ENCODE measurements around the gene NUDT22. TPM values are rescaled to one million over a fixed set of nuclear protein-coding genes. Genes with fewer than 3 reads are reported as not detected.

Gene NUDT22
- total and polyA plus RNA-seq, 2 of the 8 experiments (the other 6 are each of a cell fraction or from before 2014, with no cell fraction given), result 43.4 to 69.0 TPM

GRCh38 chr11:64216879-64217278 is 9.2 kb upstream of the NUDT22 start:
- Histone ChIP-seq H3K79me2 (ENCODE audit: control insufficient read depth in 1 of 2, insufficient read depth in 2 of 2, low read length in 2 of 2) (no peaks in the 10 kb centered on the region), H2BK120ac (replicated peaks; ENCODE audit: low read depth, low read length) (no peak overlapping the region), H3K23ac (ENCODE audit: insufficient read length) (no peak overlapping the region), H2BK20ac (ENCODE audit: low read length) (no peak overlapping the region), H3K9me3 (ENCODE audit: insufficient read depth in 2 of 2, low read depth in 1 of 2, low read length in 1 of 2) (no peaks in the 10 kb centered on the region), H3K4me2 (ENCODE audit: insufficient read depth in 1 of 2, low read depth in 2 of 2, low read length in 2 of 2) (no peak overlapping the region), H2AK5ac (ENCODE audit: low read depth, low read length) (no peak overlapping the region), H4K91ac (replicated peaks; ENCODE audit: insufficient read length, low read length) (no peak overlapping the region), H3K79me1 (ENCODE audit: low read depth, low read length) (no peaks in the 10 kb centered on the region), H3K14ac (ENCODE audit: insufficient read length) (no peak overlapping the region), H3K27ac (ENCODE audit: low read depth, low read length) (no peak overlapping the region), H4K20me1 (replicated peaks in 1 of 2; ENCODE audit: control insufficient read depth in 1 of 2, insufficient read depth in 2 of 2, low read length in 2 of 2) (peaks cover 2 to 6% of the 10 kb centered on the region in 2 experiments), H3K4ac (replicated peaks; ENCODE audit: insufficient read length, low read depth, low read length) (no peak overlapping the region), H3K36me3 (ENCODE audit: control insufficient read depth in 2 of 4, insufficient read depth in 4 of 4, low read length in 3 of 4) (peaks cover 0 to 8% (median 2%) of the 10 kb centered on the region in 4 experiments; a peak in 5 of 8 replicates), H2AFZ (ENCODE audit: low read length) (no peak overlapping the region), H2BK12ac (ENCODE audit: low read depth, low read length) (no peak overlapping the region), H3K23me2 (ENCODE audit: low read depth, low read length) (no peaks in the 10 kb centered on the region), H4K8ac (ENCODE audit: extremely low read depth, insufficient read depth, low read length) (no peak overlapping the region), H3K4me1 (replicated peaks in 1 of 4; ENCODE audit: control insufficient read depth in 3 of 4, insufficient read depth in 4 of 4, low read length in 3 of 4) (no peaks in the 10 kb centered on the region), H2BK5ac (ENCODE audit: low read depth, low read length) (no peak overlapping the region), H2BK15ac (ENCODE audit: low read length) (no peak overlapping the region), H3K4me3 (ENCODE audit: extremely low read depth in 1 of 4, insufficient read depth in 2 of 4, low read depth in 3 of 4, low read length in 4 of 4) (no peak overlapping the region), H3K56ac (replicated peaks; ENCODE audit: insufficient read length, low read depth, low read length) (no peak overlapping the region), H3K27me3 (replicated peaks in 1 of 4; ENCODE audit: control insufficient read depth in 3 of 4, extremely low read depth in 1 of 4, insufficient read depth in 3 of 4, low read length in 3 of 4) (no peaks in the 10 kb centered on the region), H3K9ac (replicated peaks in 1 of 4; ENCODE audit: extremely low read depth in 1 of 4, low read depth in 3 of 4, low read length in 3 of 4) (no peak overlapping the region), H4K5ac (ENCODE audit: insufficient read length, low read depth, low read length) (no peak overlapping the region), H3K18ac (ENCODE audit: extremely low read depth, low read length) (no peak overlapping the region)
- ChIA-PET POLR2A (ENCODE audit: partially characterized antibody) (interaction anchor here (1.1 to 18.4 kb wide), 3 partner anchors 4 to 52 kb away, joined by 3 to 253 read pairs (median 253); partner anchors contain the start of genes FERMT3, NUDT22 and TRPT1), CTCF (ENCODE audit: partially characterized antibody) (interaction anchor here (1.0 to 7.0 kb wide), 9 partner anchors 9 to 217 kb away, joined by 3 to 68 read pairs (median 5); partner anchors contain the start of genes FERMT3, NUDT22, PLCB3 and TRPT1)
- FAIRE-seq, result no peak
- TF ChIP-seq SAP30 (IDR thresholded peaks at IDR 0.05; ENCODE audit: insufficient read depth, insufficient replicate concordance, low read length), result no peak
- peak in 2 of 3 experiments; percentile 8 to 10; a peak in 2 of 4 replicates for TF ChIP-seq CTCF (IDR thresholded peaks at IDR 0.05; ENCODE audit: control extremely low read depth in 1 of 3, insufficient read depth in 1 of 3, low read depth in 1 of 3, low read length in 3 of 3)
- 89% methylated on average over 6 of the region's 6 CpGs; no CpG with 5 or more reads in 1 of the 2 experiments for WGBS, 2 experiments (ENCODE audit: extremely low coverage in 1 of 2, insufficient coverage in 1 of 2, insufficient read length in 1 of 2, insufficient replicate concordance in 2 of 2, low coverage in 1 of 2, low lambda C conversion rate in 2 of 2, missing lambda C conversion rate in 1 of 2)
- DNase-seq (ENCODE audit: low read depth in 1 of 2, low spot score in 2 of 2), result no peak

All from H1 (cell line).